HL-60 (cell line): Measurements from ENCODE around the gene SHROOM3. TPM values are rescaled to one million over a fixed set of nuclear protein-coding genes. Genes with fewer than 3 reads are reported as not detected.

Experiments used
- DNase-seq, 2 experiments: peaks; one replicate each; pipeline ENCODE4 v3.0.0-alpha.2; 2010 to 2020; ENCODE audit warnings: low read depth in 1 of 2, low spot score in 1 of 2
- H3K27ac ChIP-seq: fragments of 250-450 bp; sonication (Bioruptor Pico); replicated peaks from 2 replicates; pipeline ENCODE4 v1.5.1; 2020; ENCODE audit warnings: mild to moderate bottlenecking, moderate library complexity
- H3K27me3 ChIP-seq: fragments of 250-450 bp; sonication (Bioruptor Pico); 2 replicates; pipeline ENCODE4 v1.5.1; 2021; ENCODE audit warnings: mild to moderate bottlenecking, moderate library complexity; ENCODE audit not compliant: insufficient read depth, poor library complexity, severe bottlenecking
- H3K4me3 ChIP-seq: replicated peaks from 2 replicates; pipeline ENCODE4 v1.5.1; 2011; ENCODE audit warnings: mild to moderate bottlenecking, control low read depth, low read length; ENCODE audit not compliant: insufficient read depth
- CTCF ChIP-seq: IDR thresholded peaks from one replicate; pipeline ENCODE4 v1.5.1; 2011; ENCODE audit warnings: low read length, control low read depth, inconsistent platforms; ENCODE audit not compliant: insufficient read depth
- GABPA ChIP-seq: IDR thresholded peaks from 2 replicates; pipeline ENCODE4 v1.6.1; 2012; ENCODE audit warnings: low read depth
- POLR2AphosphoS5 ChIP-seq: IDR thresholded peaks from 2 replicates; pipeline ENCODE4 v1.6.1; 2012; ENCODE audit warnings: low read depth
- SPI1 ChIP-seq: IDR thresholded peaks from 2 replicates; pipeline ENCODE4 v1.6.1; 2012; ENCODE audit warnings: low read depth, mild to moderate bottlenecking, borderline replicate concordance
- microRNA-seq: library from miRNA; unstranded; fragments of <30 nt; microRNA quantifications from one replicate; pipeline ENCODE4, GENCODE V29; 2018
- TF ChIP-seq, protein P1 (sequence below): IDR thresholded peaks from 2 replicates; pipeline ENCODE4 v1.6.1; 2012; ENCODE audit warnings: low read depth; ENCODE audit not compliant: insufficient replicate concordance

Gene SHROOM3

DNA sequence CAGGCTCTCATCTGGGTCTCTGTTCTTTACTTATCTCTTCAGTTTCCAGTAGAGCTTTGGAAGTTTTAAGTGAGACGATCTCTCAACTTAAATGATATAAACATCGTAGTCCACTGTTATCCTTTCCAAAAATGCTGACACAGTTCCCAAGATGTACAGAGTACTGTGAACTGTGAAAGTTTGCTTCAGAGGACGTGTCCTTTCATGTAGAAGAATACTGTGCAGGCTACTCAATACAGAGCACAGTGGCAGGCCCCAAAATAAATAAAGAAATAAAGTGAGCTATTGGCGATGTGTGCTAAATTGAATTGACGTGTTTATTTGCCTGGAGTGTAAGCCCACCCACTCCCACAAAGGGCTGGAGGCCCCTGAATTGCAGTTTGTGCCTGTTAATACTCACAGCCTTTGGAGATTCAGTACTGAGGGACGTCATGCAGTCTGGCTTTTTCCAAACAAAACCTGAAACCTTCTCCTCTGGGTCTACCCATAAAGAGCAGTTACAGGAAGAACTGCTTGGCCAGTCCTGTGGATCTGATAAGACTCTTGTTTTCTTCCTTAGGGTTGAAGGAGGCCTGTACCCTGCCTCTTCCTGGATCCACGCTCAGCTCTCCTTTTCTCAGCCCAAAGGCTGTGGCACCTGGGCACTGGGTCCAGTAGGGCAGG lies 396.8 kb downstream of the SHROOM3 start:
- H3K4me3 ChIP-seq, result no peak overlapping the region
- no peak overlapping the region for H3K27ac ChIP-seq
- no peak for DNase-seq
- no peak for TF ChIP-seq POLR2AphosphoS5
- TF ChIP-seq, protein P1, sequence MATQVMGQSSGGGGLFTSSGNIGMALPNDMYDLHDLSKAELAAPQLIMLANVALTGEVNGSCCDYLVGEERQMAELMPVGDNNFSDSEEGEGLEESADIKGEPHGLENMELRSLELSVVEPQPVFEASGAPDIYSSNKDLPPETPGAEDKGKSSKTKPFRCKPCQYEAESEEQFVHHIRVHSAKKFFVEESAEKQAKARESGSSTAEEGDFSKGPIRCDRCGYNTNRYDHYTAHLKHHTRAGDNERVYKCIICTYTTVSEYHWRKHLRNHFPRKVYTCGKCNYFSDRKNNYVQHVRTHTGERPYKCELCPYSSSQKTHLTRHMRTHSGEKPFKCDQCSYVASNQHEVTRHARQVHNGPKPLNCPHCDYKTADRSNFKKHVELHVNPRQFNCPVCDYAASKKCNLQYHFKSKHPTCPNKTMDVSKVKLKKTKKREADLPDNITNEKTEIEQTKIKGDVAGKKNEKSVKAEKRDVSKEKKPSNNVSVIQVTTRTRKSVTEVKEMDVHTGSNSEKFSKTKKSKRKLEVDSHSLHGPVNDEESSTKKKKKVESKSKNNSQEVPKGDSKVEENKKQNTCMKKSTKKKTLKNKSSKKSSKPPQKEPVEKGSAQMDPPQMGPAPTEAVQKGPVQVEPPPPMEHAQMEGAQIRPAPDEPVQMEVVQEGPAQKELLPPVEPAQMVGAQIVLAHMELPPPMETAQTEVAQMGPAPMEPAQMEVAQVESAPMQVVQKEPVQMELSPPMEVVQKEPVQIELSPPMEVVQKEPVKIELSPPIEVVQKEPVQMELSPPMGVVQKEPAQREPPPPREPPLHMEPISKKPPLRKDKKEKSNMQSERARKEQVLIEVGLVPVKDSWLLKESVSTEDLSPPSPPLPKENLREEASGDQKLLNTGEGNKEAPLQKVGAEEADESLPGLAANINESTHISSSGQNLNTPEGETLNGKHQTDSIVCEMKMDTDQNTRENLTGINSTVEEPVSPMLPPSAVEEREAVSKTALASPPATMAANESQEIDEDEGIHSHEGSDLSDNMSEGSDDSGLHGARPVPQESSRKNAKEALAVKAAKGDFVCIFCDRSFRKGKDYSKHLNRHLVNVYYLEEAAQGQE, result no peak
- TF ChIP-seq SPI1, result no peak
- no peak for TF ChIP-seq GABPA
- no peak for TF ChIP-seq CTCF
- no peaks in the 10 kb centered on the region for H3K27me3 ChIP-seq

Small RNA genes lying within 50 kb of the gene (microRNA-seq; reads per million reads assigned to microRNA genes)
- gene MIR4450, result not detected
- not detected for gene MIR548AH
